ENCODE measurements around the gene NUDT22.

DNA sequence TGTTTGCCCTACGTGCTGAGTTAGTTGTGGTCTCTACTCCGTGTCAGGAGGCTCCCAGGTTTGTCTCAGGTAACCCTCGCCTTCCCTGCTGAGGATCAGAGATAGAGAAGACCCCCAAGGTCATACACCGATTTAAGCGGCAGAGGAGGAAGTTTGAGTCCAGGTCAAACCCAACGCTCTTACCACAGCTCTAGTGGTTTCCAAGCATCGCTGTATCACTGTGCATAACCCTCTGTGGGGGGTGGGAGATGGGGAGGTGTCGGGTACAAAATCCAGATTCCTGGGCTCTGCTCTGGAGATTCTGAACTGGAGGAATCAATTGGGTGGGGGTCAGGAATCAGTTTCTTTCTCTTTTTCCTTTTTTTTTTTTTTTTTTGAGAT is 4.9 kb downstream of the NUDT22 start:
- TF ChIP-seq CSRNP3 (CRISPR knock-in tag; IDR thresholded peaks at IDR 0.05) (no peak), OSR1 (CRISPR knock-in tag; IDR thresholded peaks at IDR 0.05) (no peak), TSHZ2 (CRISPR knock-in tag; IDR thresholded peaks at IDR 0.05) (no peak), ZFP3 (CRISPR knock-in tag; IDR thresholded peaks at IDR 0.05) (no peak), RARB (CRISPR knock-in tag; IDR thresholded peaks at IDR 0.05) (no peak), ZFP30 (CRISPR knock-in tag; IDR thresholded peaks at IDR 0.05) (no peak), ZC3H10 (CRISPR knock-in tag; IDR thresholded peaks at IDR 0.05) (no peak)
- TF ChIP-seq, protein P1, sequence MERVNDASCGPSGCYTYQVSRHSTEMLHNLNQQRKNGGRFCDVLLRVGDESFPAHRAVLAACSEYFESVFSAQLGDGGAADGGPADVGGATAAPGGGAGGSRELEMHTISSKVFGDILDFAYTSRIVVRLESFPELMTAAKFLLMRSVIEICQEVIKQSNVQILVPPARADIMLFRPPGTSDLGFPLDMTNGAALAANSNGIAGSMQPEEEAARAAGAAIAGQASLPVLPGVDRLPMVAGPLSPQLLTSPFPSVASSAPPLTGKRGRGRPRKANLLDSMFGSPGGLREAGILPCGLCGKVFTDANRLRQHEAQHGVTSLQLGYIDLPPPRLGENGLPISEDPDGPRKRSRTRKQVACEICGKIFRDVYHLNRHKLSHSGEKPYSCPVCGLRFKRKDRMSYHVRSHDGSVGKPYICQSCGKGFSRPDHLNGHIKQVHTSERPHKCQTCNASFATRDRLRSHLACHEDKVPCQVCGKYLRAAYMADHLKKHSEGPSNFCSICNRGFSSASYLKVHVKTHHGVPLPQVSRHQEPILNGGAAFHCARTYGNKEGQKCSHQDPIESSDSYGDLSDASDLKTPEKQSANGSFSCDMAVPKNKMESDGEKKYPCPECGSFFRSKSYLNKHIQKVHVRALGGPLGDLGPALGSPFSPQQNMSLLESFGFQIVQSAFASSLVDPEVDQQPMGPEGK (CRISPR knock-in tag; IDR thresholded peaks at IDR 0.05; ENCODE audit: borderline replicate concordance) = no peak

Measured in SK-N-SH treated with all-trans-retinoic acid at 6 μM for 48 hours (cell line).